ENCODE results near the gene PMPCA.

The PMPCA gene

DNA sequence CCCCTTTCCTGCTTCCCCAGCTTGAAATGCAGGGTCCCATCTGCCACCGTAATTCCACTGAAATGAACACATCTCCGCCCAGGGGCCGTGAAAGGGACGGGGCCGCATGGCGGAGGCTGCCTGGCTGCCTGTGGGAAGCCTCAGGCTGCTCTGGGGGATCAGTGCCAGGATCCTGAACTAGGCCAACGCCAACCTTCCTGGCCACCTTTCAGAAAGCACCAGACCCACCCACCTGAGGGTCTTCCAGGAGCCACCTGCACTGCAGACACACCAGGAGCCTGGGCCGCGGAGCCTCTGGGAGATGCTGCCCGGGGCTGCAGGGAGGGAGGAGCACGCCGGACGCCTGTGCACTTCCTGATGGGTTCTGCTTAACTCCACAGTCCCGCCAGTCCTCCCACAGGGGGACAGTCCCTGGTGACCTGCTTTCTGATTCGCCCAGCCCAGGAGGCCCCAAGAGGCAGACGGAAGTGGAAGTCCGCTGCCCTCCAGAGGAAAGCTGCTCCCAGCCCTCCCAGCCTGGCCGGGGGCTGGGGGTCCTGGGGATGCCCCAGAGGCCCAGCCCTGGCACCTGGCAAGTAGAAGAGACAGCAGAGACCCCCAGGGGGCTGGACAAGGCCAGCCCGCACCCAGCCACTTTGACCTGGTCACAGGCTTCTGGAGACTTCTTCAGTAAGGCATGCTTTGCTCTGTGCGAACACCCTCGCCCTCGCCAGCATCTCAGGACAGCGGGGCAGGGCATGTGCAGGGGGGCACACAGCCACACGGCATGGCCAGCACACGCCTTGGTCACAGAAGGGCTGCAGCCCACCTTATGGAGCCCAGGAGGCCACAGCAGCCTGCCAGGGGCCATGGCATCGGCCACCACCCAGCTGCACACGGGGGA lies 36.9 kb upstream of the PMPCA start, which contains the start of gene CARD9:
Gene CARD9 (minus strand): TSS at position 370 of the 883 bp plus-strand sequence. CDS start 1,591 bp downstream, outside the sequence.
- peak; percentile 17 for DNase-seq (ENCODE audit: low read depth)

DNA sequence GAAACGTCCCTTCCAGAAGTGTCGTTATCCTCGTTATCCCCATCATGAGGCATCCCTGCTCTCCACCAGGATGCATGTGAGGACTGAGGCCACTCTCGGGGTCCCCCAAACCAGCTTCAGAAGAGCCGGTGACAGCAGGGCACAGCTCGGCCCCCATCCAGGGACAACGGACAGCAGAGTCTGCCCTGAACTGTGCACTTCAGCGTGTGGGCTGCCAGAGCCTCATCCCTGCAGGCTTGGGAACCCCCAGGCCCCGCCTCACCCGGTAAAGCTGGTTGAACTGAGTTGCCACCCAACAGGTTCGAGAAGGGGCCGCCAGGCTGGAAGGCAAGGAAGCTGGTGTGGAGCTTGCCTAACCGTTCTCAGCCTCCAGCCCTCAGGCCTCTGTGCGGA lies 36.3 kb upstream of the PMPCA start:
- DNase-seq (ENCODE audit: low read depth): no peak

- no peak for DNase-seq (ENCODE audit: low read depth)
These were observed 35.4 kb upstream of the PMPCA start for GRCh38 chr9:136375096-136375495.

DNA sequence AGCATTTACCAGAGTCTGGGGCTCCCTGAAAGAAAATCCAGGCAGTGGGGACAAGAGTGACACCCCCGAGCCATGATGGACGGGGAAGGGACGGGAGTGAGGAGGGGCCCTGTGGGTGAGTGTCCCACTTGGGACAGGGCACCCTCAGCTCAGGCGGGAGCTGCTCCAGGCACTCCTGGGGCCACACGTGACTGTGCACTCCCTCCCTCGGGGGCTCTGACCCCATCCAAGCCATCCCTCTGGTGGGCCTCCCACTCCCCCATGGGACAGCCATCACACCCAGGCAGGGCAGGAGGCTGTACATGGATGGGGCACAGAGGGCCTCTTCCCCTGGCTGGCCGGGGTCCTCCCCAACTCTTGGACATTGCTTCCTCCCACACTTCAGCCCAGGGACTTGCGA lies 34.0 kb upstream of the PMPCA start:
- DNase-seq (ENCODE audit: low read depth): no peak

DNA sequence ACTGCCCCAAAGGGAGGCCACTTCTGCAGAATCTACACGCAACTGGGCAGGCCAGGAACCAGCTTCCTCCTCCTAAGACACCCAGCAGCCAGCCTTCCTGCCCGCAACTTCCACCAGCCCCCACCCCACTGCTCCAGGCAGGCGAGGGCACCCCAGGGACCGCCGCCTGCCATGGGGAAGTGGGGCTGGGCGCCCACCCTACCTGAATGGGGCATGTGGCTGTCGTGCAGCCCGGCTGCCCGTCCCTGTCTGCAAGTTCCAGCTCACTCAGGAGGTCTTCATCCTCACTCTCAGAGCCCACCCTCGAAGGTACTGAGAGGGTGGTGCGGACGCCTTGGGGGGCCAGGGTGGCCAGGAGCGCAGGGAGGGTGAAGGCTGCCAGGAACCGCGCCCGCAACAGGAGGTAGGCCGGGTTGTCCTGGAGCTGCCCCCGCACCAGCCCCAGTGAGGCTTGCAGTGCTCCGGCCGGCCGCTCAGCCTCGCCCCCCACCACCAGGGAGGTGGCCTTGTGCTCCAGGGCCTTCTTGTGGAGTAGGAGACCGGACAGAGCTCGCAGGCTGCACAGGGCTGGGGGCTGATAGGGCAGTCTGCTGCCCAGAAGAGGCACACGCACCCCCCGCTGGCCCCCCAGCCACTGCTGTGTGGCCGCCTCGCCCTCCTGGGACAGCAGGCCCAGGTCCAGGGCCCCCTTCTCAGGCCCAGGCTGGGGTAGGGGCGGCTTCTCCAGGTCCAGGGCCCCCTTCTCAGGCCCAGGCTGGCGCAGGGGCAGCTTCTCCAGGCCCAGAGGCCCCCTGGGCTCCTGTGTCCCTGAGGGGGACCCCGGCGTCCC lies 32.9 kb upstream of the PMPCA start:
- no peak for DNase-seq (ENCODE audit: low read depth)

- no peak for DNase-seq (ENCODE audit: low read depth)
These were observed 32.1 kb upstream of the PMPCA start for GRCh38 chr9:136378170-136379002.

DNA sequence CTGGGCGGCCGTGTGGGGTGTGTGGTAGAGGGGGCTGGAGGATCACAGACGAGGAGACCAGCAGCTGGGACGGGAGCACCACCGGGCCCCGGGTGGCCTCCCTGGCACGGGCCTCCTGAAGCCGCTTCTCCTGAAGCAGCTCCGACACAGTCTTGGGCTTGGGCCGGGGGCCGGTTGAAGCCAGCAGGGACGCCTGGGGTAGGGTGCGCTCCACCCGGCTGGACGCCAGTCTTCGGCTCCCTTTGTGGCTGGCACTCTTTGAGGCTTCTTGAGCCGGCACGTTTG lies 31.5 kb upstream of the PMPCA start:
- no peak for DNase-seq (ENCODE audit: low read depth)

- DNase-seq (ENCODE audit: low read depth): no peak
These were observed 31.1 kb upstream of the PMPCA start for GRCh38 chr9:136379401-136379800.

- DNase-seq (ENCODE audit: low read depth): no peak
These were observed 30.6 kb upstream of the PMPCA start for GRCh38 chr9:136379891-136380290.

DNA sequence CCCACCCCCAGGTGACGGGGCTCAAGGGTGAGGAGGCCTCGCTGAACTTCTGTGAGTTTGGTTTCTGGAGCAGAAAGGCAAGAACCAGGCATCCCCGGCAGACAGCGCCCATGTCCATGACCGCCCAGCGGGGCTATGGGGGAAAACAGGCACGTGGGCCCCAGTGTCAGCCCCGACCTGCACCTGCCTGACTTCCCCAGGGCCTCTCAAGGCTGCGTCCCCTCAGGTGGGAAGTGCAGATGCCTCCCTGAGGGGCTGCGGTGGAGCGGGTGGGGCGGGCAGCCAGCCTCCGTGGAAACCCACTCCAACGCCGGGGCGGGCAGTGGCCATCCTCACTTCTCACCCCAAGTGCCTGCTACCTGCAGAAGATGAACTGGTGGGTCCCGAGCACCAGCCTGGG lies 30.1 kb upstream of the PMPCA start:
- DNase-seq (ENCODE audit: low read depth): no peak

DNA sequence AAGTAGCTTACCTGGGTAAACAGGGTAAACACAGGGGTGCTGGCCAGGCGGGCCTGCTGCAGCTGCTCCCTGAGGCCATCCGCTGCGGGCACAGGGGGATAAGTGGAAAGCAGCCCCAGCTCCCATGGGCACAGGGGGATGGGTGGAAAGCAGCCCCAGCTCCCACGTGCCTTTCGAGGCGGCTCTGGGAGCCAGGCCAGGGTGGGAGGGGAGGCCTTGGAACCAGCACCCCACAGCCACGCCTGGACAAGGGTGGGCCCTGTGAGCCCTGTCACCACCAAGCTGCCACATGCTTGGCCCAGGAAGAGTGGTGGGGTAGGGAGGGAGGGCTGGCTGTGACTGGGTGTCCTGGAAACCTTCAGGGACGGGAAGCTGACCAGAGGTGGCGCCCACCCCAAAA lies 29.1 kb upstream of the PMPCA start:
- DNase-seq (ENCODE audit: low read depth): no peak

DNA sequence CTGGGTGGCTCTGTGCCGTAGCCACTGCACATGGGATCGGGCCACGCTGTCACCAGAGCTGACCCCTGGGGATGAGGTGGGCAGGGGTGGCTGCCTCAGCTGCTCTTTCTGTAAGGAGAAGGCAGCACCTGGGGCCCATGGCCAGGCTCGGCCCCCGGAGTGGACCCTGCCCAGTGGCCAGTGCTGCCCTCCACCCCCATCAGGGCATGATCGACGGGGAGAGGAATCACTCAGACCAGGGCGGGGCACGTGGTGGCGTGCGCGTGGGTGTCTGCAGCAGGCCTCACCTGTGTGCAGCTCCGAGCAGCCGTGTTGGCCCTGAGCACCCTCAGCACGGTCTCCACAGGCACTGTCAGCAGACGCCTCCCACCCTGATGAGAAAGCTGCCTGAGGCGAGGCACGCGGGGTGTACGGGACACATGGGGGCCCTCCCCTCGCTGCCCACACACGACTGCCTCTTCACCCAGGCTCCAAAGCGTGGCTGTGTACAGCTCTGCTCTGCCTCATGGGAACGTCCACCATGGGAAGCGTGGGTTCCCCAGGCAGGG lies 28.4 kb upstream of the PMPCA start:
- DNase-seq (ENCODE audit: low read depth): no peak

GRCh38 chr9:136383436-136383835 lies 27.0 kb upstream of the PMPCA start:
- DNase-seq (ENCODE audit: low read depth): no peak

- no peak for DNase-seq (ENCODE audit: low read depth)
These were observed 25.4 kb upstream of the PMPCA start for GRCh38 chr9:136385015-136385414.

DNA sequence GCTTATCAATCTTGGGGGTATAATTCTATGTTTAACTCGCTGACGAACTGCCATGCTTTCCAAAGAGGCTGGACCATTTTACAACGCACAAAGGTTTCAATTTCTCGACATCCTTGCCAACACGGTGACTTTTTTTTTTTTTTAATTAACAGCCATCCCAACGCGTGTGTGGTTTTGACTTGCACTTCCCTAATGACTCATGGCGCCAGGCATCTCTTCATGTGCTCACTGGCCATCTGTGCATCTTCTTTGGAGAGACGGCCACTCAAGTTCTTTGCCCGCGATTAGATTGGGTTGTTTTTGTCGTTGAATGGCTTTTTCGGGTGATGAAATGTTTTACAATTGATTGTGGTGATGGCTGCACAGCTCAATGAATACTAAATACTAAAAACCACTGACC lies 24.4 kb upstream of the PMPCA start:
- DNase-seq (ENCODE audit: low read depth): no peak

- no peak for DNase-seq (ENCODE audit: low read depth)
These were observed 23.2 kb upstream of the PMPCA start for GRCh38 chr9:136387217-136387616.

DNA sequence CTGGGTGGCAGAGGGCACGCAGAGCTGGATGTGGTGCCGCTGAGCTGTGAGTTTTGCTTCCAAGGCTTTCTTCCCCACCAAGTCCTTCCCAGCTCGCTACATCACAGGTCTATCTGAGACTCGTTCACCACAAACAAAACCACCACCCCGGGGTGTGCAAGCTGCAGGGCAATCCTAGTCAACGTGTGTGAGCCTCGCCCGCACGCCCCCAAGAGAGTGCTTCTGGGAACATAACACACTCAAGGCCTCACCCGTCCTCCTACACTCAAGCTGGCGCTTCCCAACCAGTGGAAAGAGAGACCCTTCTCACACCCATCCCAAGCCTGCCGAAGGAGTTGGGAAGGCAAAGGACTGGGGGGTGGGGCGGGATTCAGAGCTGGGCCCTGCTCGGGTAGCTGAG lies 21.1 kb upstream of the PMPCA start:
- DNase-seq (ENCODE audit: low read depth): no peak

DNA sequence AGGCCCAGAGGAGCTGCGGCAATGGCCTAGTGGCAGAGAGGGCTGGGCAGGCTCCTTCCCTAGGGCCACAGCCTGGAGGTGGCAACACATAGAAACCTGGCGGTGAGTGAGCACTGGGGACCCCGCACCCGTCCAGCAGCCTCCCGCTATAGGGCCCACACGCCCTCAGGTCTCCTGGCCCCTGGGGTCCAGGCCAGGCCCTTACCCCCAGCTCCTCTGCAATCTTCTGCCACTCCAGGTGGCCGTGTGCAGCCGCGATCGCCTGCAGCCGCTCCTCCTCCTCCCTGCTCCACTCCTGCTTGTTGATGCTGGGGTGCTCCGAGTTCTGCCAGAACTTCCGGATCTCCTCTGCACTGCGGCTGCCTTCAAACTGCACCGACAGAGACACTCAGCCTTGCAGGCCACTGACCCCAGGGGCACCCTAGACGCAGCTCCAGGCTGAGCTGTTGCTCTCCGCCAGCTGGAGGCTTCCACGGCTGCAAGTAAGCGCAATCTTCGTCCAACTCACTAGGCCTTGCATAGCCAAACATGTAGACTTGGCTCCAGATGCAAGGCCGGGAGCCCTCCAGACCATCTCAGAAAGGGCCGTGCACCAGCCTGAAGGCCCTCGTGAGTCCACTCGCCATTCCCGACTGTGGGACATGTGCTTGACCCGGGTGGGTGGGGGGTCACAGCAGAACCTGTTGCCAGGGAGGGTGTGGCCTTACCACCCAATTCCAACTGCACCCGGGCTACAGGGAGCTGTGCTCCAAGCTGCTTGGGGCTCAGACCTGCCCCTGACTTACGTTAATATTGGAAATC lies 18.5 kb upstream of the PMPCA start:
- no peak for DNase-seq (ENCODE audit: low read depth)

DNA sequence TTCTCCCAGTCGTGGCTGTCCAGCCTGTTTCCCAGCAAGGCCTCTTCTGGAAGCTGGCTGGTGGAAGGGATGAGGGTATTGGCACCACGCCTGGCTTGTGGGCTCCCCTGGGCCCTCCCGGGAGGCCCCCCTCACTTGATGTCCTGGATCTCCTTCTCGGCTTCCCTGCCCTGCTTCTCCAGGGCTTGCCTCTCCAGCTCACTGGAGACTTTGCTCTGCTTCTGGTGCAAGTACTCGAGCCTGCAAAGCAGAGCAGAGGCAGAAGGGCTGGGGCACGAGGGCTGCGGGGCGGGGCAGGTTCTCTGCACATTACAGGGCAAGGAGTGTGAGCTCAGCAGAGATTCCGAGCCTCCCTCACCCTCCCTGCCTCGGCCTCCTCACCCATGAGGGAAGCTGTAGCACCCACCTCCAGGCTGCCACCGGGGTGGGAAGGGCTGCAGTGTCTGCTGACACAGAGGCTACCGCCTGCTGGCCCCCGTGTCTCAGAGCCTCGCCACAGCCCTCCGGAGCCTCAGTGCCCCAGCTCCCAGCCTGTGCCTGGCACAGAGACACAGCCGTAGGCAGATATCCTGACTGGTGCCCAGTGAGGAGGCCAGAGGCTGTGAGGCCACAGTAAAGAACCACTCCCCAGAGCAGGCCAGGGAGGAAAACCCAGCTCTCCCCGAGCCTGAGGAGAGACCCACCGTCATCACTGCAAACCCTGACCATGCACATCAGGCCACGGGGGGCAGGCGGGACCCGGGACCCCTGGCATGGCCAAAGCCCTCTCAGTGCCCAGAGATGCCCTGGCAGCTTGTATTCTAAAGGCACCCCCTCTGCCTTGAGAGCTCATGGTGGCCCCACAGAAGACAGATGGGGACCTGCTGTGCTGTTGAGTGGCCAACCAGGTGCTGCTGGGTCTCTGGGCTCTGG lies 17.7 kb upstream of the PMPCA start:
- no peak for DNase-seq (ENCODE audit: low read depth)

- DNase-seq (ENCODE audit: low read depth): no peak
These were observed 16.9 kb upstream of the PMPCA start for GRCh38 chr9:136393531-136393930.
